Gastroesophageal sphincter (tissue), 4 donors: ENCODE results near the gene GSAP. TPM values are rescaled to one million over a fixed set of nuclear protein-coding genes. Genes with fewer than 3 reads are reported as not detected.

ENCODE experiments used
- ATAC-seq: fragments of 150-250 bp; one replicate; pipeline ENCODE4 v1.9.1; 2016; ENCODE audit warnings: mild to moderate bottlenecking, moderate library complexity
- H3K27ac ChIP-seq, 4 donors: fragments of 200-600 bp; sonication (generic) in 3 of 4; 1 replicate in 3 of 4; 2 replicates in 1 of 4; pipeline ENCODE4 v1.5.1; 2016 to 2019
- H3K27me3 ChIP-seq: fragments of 200-600 bp; sonication (generic); one replicate; pipeline ENCODE4 v1.5.1; 2019
- H3K36me3 ChIP-seq, 2 donors: fragments of 200-600 bp; sonication (generic); one replicate each; pipeline ENCODE4 v1.5.1; 2019; ENCODE audit warnings: control low read depth in 1 of 2
- H3K4me1 ChIP-seq, 3 donors: fragments of 200-600 bp; sonication (generic); 1 replicate in 2 of 3; 2 replicates in 1 of 3; pipeline ENCODE4 v1.5.1; 2016 to 2019; ENCODE audit warnings: control low read depth in 2 of 3
- H3K4me3 ChIP-seq, 2 donors: fragments of 200-600 bp; sonication (generic); one replicate each; pipeline ENCODE4 v1.5.1; 2019; ENCODE audit warnings: mild to moderate bottlenecking in 1 of 2, moderate library complexity in 1 of 2
- H3K9me3 ChIP-seq, 3 donors: fragments of 200-600 bp; sonication (generic); one replicate each; pipeline ENCODE4 v1.5.1; 2017 to 2019; ENCODE audit warnings: control low read depth in 2 of 3
- EP300 ChIP-seq: sonication (generic); formaldehyde crosslinking; IDR thresholded peaks from one replicate; pipeline ENCODE4 v1.6.1; 2017; ENCODE audit warnings: antibody characterized with exemption, mild to moderate bottlenecking
- POLR2A ChIP-seq, 2 donors: fragments of 450-650 bp; IDR thresholded peaks; one replicate each; pipeline ENCODE4 v1.6.1; 2017; ENCODE audit warnings: antibody characterized with exemption in 2 of 2, mild to moderate bottlenecking in 2 of 2, moderate library complexity in 1 of 2
- POLR2AphosphoS5 ChIP-seq: sonication (generic); formaldehyde crosslinking; IDR thresholded peaks from one replicate; pipeline ENCODE4 v1.6.1; 2017; ENCODE audit warnings: antibody characterized with exemption
- WGBS, 2 donors: methylation state at CpG; one replicate each; pipeline ENCODE4 v1.1.5; 2018; ENCODE audit warnings: low coverage in 1 of 2; 5-methylcytosine and 5-hydroxymethylcytosine counted together
- total RNA-seq, 4 donors: library from RNA; depleted of rRNA; stranded (reverse); fragments of >200 nt; gene quantifications; one replicate each; pipeline ENCODE4 v1.1.0, GENCODE V29; 2016
- TF ChIP-seq, protein P1 (sequence below), 4 experiments: fragments of 200-600 bp in 2 of 4; fragments of 450-650 bp in 2 of 4; sonication (generic) in 1 of 4; IDR thresholded peaks; one replicate each; pipeline ENCODE4 v1.5.1; 2017 to 2019; ENCODE audit warnings: antibody characterized with exemption in 4 of 4, mild to moderate bottlenecking in 2 of 4, moderate library complexity in 2 of 4

Gene GSAP
- total RNA-seq, 4 donors from 2014 or later: 12.8 to 23.7 (median 15.5) TPM

DNA sequence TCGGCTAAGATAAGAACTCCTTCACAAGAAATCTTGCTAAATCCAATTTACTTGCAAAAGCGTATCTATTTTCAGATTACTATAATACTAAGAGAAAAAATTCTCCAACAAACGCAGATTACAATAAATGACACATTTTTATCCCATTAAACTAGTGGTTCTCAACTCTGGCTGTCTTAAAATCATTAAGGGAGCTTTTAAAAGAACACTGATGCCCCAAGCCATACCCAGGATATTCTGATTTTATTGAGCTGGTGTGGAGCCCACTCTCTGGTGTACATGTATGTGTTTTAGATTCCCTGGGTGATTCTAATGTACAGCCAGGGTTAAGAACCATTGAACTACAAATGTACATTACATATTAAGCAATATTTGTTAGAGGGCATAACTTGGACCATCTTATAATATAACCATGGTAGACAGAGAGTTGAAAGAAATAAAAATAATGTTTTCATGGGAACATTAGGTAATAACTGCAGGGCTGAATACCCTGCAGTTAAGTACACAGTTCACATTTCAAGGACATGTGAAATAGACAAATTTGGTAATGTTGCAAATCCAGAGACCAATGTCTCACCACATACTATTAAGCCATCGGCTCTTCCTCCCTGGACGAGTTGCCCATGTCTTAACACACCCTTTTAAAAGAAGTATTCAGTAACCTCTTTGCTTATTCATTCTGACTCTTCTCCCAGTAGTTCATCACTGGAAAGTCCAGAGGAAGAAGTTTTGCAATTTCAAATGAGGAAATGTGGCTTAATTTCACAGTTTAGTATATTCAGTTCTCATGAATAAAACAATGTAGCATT, 6.2 kb downstream of the GSAP start:
- WGBS, 2 donors: 74 to 77% methylated on average over 4 to 5 of the region's 5 CpGs
- Histone ChIP-seq H3K4me1 (peaks cover 0 to 24% (median 0%) of the 10 kb centered on the region in 3 donors), H3K9me3 (no peaks in the 10 kb centered on the region), H3K27me3 (no peaks in the 10 kb centered on the region), H3K27ac (peak overlapping the region in 1 of 4 donors; percentile 2), H3K4me3 (no peak overlapping the region), H3K36me3 (no peaks in the 10 kb centered on the region)
- ATAC-seq: peak; percentile 85
- TF ChIP-seq POLR2AphosphoS5 (peak; percentile 17), EP300 (no peak)

DNA sequence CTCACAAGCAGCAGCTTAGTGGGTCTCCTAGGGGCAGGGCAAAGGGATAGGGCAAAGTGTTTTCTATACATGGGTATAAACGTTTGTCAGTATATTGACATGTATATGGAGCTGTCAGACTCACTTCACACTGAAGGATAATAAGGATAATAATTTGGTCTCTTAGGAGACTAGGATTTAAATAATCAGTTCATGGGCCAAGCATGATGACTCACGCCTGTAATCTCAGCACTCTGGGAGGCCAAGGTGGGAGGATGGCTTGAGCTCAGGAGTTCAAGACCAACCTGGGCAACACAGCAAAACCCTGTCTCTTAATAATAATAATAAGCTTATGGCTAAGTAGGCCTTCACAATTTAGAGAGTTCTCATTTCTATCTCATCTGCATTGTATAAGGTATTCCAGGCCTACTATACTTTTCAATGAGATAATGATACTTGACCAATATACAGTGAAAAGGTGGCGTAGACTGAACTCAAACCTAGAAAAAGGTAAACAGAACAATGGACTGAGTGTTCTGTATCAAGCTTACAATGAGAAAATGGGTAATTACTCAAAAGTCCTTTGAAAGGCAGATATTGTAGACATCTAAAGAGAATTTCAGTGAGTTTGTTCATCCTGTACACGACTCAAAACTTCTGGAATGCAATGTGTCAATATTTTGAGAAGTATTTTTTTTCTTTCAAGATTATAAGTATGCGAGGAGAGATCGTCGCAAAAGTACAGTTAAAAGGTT, 7.0 kb downstream of the GSAP start:
- H3K4me1 ChIP-seq: peaks cover 0 to 19% (median 0%) of the 10 kb centered on the region in 3 donors
- no peaks in the 10 kb centered on the region for H3K9me3 ChIP-seq
- no peak for TF ChIP-seq POLR2AphosphoS5
- TF ChIP-seq EP300: no peak
- no peak for TF ChIP-seq POLR2A (IDR thresholded peaks at IDR 0.05)
- TF ChIP-seq, protein P1, sequence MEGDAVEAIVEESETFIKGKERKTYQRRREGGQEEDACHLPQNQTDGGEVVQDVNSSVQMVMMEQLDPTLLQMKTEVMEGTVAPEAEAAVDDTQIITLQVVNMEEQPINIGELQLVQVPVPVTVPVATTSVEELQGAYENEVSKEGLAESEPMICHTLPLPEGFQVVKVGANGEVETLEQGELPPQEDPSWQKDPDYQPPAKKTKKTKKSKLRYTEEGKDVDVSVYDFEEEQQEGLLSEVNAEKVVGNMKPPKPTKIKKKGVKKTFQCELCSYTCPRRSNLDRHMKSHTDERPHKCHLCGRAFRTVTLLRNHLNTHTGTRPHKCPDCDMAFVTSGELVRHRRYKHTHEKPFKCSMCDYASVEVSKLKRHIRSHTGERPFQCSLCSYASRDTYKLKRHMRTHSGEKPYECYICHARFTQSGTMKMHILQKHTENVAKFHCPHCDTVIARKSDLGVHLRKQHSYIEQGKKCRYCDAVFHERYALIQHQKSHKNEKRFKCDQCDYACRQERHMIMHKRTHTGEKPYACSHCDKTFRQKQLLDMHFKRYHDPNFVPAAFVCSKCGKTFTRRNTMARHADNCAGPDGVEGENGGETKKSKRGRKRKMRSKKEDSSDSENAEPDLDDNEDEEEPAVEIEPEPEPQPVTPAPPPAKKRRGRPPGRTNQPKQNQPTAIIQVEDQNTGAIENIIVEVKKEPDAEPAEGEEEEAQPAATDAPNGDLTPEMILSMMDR (IDR thresholded peaks at IDR 0.05): no peak
- H3K36me3 ChIP-seq: no peaks in the 10 kb centered on the region
- no peaks in the 10 kb centered on the region for H3K27me3 ChIP-seq
- WGBS, 2 donors: 68 to 78% methylated on average over 6 to 7 of the region's 7 CpGs
- H3K4me3 ChIP-seq: no peak overlapping the region
- no peak for ATAC-seq
- peak overlapping the region in 1 of 4 donors; percentile 2 for H3K27ac ChIP-seq

DNA sequence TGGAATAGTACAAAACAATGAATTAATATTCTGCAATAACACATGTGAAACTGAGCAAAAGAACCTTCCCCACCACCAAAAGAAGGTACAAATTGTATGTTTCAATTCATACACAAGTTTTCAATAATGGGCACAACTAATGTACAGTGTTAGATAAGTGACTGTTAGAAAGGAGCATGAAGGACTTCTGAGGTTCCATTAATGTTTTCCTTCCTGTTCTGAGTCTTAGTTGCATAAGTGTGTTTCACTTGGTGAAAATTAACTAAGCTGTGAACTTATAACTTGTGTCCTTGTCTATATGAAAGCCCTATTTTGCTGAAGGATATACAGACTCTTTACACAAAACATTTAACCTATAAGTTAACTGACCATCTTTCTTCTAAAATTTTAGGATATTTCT, 8.2 kb downstream of the GSAP start:
- H3K27ac ChIP-seq: no peak overlapping the region
- H3K9me3 ChIP-seq: no peaks in the 10 kb centered on the region
- H3K4me1 ChIP-seq: peaks cover 0 to 14% (median 0%) of the 10 kb centered on the region in 3 donors
- no peak overlapping the region for H3K4me3 ChIP-seq
- H3K27me3 ChIP-seq: no peaks in the 10 kb centered on the region
- no peak for ATAC-seq
- no peak for TF ChIP-seq POLR2AphosphoS5
- no peaks in the 10 kb centered on the region for H3K36me3 ChIP-seq

DNA sequence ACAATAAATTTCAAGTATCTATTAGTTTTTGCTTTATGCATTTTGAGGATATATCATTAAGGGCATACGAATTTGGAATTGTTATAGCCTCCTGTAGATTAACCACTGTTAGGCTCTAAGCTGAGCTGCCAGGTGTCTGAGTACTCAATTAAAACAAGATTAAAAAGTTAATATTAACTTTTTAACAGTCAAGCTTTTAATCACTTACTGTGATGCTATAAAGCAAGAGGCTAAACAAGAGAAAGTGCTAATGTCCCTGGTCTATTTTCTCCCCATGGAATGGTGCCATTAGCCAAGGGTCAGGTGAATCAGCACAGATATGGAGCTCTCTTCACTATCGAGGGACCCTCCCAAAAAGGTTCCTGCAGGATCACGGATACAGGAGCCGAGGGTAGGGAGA, 9.7 kb downstream of the GSAP start:
- H3K4me3 ChIP-seq: no peak overlapping the region
- no peak overlapping the region for H3K27ac ChIP-seq
- WGBS, 2 donors: 92 to 100% methylated on average over 1 to 4 of the region's 4 CpGs
- TF ChIP-seq, protein P1 (IDR thresholded peaks at IDR 0.05): no peak
- TF ChIP-seq POLR2A (IDR thresholded peaks at IDR 0.05) (no peak), EP300 (no peak), POLR2AphosphoS5 (no peak)
- no peaks in the 10 kb centered on the region for H3K9me3 ChIP-seq
- no peaks in the 10 kb centered on the region for H3K36me3 ChIP-seq
- H3K27me3 ChIP-seq: no peaks in the 10 kb centered on the region
- H3K4me1 ChIP-seq: peaks cover 0 to 14% (median 0%) of the 10 kb centered on the region in 3 donors
- ATAC-seq: no peak

DNA sequence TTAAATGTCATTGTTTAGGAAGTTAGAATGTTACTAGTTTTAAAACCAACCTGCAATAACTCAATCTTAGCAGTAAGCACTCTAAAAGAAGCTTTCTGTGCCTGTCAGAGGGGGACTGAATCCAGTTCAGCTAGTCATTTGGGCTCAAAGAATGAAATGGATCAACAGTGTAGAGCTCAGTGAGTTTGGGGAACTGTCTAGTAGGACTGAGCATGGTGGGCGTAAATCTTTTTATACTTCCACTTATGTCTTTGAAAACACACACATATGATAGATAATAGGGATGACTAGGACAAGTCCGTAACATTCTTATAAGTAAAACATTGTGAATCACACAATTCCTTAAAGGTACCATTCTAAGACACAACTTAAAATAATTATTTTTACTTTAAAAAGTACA, 11.5 kb downstream of the GSAP start:
- no peak overlapping the region for H3K27ac ChIP-seq
- no peak for ATAC-seq

More for the DNA sequence above, 11.5 kb downstream of the GSAP start:
- WGBS, 2 donors: 100% methylated on average over 1 to 2 of the region's 2 CpGs
- Histone ChIP-seq H3K4me1 (peaks cover 0 to 5% (median 0%) of the 10 kb centered on the region in 3 donors), H3K9me3 (no peaks in the 10 kb centered on the region), H3K36me3 (no peaks in the 10 kb centered on the region), H3K27me3 (no peaks in the 10 kb centered on the region), H3K4me3 (no peak overlapping the region)
- TF ChIP-seq POLR2AphosphoS5 (no peak), EP300 (no peak), POLR2A (IDR thresholded peaks at IDR 0.05) (no peak)
- TF ChIP-seq, protein P1 (IDR thresholded peaks at IDR 0.05): no peak
